ENCODE results near the gene FAM135A.
"Not testable (repeated sequence)": the region's sequence is repeated elsewhere in the genome, so short reads cannot be mapped to it uniquely, and the experiment has no call there.

The FAM135A gene

GRCh38 chr6:70459235-70459634 lies 45.9 kb downstream of the FAM135A start:
- H3K4me3 ChIP-seq (replicated peaks; ENCODE audit: low read depth, low read length) = no peak overlapping the region
- no peak for DNase-seq (ENCODE audit: extremely low read depth, low read depth)
- TF ChIP-seq, protein P1, sequence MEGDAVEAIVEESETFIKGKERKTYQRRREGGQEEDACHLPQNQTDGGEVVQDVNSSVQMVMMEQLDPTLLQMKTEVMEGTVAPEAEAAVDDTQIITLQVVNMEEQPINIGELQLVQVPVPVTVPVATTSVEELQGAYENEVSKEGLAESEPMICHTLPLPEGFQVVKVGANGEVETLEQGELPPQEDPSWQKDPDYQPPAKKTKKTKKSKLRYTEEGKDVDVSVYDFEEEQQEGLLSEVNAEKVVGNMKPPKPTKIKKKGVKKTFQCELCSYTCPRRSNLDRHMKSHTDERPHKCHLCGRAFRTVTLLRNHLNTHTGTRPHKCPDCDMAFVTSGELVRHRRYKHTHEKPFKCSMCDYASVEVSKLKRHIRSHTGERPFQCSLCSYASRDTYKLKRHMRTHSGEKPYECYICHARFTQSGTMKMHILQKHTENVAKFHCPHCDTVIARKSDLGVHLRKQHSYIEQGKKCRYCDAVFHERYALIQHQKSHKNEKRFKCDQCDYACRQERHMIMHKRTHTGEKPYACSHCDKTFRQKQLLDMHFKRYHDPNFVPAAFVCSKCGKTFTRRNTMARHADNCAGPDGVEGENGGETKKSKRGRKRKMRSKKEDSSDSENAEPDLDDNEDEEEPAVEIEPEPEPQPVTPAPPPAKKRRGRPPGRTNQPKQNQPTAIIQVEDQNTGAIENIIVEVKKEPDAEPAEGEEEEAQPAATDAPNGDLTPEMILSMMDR (IDR thresholded peaks at IDR 0.05; ENCODE audit: low read depth, low read length, missing control alignments) = no peak

DNA sequence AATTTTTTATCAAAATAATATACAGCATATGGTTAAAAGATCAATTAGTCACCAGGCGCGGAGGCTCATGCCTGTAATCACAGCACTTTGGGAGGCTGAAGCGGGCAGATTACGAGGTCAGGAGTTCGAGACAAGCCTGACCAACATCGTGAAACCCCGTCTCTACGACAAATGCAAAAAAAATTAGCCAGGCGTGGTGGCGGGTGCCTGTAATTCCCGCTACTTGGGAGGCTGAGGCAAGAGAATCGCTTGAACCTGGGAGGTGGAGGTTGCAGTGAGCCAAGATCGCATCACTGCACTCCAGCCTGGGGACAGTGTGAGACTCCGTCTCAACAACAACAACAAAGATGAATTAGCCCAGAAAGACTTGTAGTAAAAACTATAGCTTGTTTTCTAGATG lies 46.4 kb downstream of the FAM135A start:
- H3K4me3 ChIP-seq (replicated peaks; ENCODE audit: low read depth, low read length); DNase-seq (ENCODE audit: extremely low read depth, low read depth): not testable (repeated sequence)

DNA sequence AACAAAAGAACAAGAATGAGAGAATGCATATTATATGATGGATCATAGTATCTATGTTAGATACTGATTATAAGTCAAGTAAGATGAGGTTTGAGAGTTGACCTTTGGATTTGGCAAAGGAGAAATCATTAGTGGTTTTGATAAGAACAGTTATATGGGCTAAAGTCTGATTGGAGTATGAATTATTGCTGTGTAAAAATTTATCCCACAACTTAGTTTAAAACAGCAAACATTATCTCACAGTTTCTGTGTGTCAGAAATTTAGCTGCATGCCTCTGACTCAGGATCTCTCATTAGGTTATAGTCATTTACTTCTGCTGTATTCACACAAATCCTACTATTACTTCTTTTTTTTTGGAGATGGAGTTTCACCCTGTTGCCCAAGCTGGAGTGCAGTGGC lies 56.7 kb downstream of the FAM135A start:
- no peak for DNase-seq (ENCODE audit: extremely low read depth, low read depth)
- no peak overlapping the region for H3K4me3 ChIP-seq (replicated peaks; ENCODE audit: low read depth, low read length)
- TF ChIP-seq, protein P1 (IDR thresholded peaks at IDR 0.05; ENCODE audit: low read depth, low read length, missing control alignments) = no peak

DNA sequence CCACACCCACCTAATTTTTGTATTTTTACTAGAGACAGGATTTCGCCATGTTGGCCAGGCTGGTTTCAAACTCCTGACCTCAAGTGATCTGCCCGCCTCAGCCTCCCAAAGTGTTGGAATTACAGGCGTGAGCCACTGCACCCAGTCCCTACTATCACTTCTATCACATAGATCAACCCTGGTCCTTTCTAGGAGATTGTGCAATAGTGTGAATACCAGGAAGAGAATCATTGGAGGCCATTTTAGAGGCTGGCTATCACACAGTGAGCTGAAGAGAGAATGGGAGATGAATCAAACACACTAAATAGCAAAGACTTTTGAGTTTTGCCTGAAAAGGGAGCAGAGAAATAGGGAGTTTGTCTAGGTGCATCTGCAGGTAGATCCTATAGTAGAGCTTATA lies 57.2 kb downstream of the FAM135A start:
- not testable (repeated sequence) for DNase-seq (ENCODE audit: extremely low read depth, low read depth); H3K4me3 ChIP-seq (replicated peaks; ENCODE audit: low read depth, low read length)

GRCh38 chr6:70474751-70475150 lies 61.4 kb downstream of the FAM135A start:
- TF ChIP-seq, protein P1 (IDR thresholded peaks at IDR 0.05; ENCODE audit: low read depth, low read length, missing control alignments) = no peak
- H3K4me3 ChIP-seq (replicated peaks; ENCODE audit: low read depth, low read length) = no peak overlapping the region
- no peak for DNase-seq (ENCODE audit: extremely low read depth, low read depth)

DNA sequence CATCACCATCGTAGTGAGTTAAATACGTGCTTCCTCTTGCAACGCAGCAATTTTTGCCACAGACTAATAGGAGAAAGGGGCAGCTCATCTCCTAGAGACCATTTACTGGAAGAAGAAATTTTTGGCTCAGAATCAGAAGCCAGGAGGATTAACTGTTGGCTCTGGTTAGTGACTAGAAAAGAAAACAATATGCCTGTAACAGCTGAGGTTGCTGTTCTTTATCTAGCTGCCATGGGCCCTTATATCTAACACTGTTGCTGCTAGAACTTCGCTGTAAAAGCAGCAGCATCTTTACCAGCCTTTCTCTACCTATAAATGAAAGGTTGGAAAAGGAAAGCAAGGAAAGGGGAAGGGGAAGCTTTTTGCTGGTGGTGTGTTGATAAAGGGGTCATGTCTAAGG lies 65.9 kb downstream of the FAM135A start:
- no peak overlapping the region for H3K4me3 ChIP-seq (replicated peaks; ENCODE audit: low read depth, low read length)
- no peak for DNase-seq (ENCODE audit: extremely low read depth, low read depth)
- TF ChIP-seq, protein P1 (IDR thresholded peaks at IDR 0.05; ENCODE audit: low read depth, low read length, missing control alignments) = no peak

DNA sequence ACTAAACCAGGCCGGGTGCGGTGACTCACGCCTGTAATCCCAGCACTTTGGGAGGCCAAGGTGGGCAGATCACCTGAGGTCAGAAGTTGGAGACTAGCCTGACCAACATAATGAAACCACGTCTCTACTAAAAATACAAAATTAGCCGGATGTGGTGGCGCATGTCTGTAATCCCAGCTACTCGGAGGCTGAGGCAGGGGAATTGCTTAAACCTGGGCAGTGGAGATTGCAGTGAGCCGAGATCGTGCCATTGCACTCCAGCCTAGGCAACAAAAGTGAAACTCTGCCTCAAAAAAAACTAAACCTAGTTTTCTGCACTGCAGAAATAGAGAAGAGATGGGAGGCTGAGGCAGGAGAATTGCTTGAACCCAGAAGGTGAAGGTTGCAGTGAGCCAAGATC lies 73.3 kb downstream of the FAM135A start:
- not testable (repeated sequence) for H3K4me3 ChIP-seq (replicated peaks; ENCODE audit: low read depth, low read length); DNase-seq (ENCODE audit: extremely low read depth, low read depth)

GRCh38 chr6:70489364-70489763 lies 76.1 kb downstream of the FAM135A start:
- DNase-seq (ENCODE audit: extremely low read depth, low read depth) = no peak
- TF ChIP-seq, protein P1 (IDR thresholded peaks at IDR 0.05; ENCODE audit: low read depth, low read length, missing control alignments) = no peak

DNA sequence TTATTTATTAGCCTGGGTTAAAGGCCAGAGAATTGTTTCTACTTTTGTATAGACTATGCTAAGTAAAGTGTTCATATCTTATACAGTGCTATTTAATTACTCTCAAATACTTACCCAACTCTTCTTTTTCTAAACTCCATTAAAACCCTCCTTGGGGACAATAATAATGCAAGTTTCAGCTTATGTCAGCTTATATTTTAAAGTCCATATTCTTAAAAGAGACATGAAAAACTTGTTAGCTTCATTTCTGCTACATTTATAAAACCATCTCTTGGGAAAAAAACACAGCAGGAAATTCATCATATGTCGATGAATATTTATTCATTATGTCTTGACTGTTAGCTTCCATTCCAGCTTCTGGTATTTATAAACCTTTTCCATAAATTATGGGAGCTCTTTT lies 81.5 kb downstream of the FAM135A start:
- TF ChIP-seq, protein P1 (IDR thresholded peaks at IDR 0.05; ENCODE audit: low read depth, low read length, missing control alignments) = no peak
- no peak for DNase-seq (ENCODE audit: extremely low read depth, low read depth)
- H3K4me3 ChIP-seq (replicated peaks; ENCODE audit: low read depth, low read length) = no peak overlapping the region

More at GRCh38 chr6:70489364-70489763, 76.1 kb downstream of the FAM135A start:
- no peak overlapping the region for H3K4me3 ChIP-seq (replicated peaks; ENCODE audit: low read depth, low read length)

DNA sequence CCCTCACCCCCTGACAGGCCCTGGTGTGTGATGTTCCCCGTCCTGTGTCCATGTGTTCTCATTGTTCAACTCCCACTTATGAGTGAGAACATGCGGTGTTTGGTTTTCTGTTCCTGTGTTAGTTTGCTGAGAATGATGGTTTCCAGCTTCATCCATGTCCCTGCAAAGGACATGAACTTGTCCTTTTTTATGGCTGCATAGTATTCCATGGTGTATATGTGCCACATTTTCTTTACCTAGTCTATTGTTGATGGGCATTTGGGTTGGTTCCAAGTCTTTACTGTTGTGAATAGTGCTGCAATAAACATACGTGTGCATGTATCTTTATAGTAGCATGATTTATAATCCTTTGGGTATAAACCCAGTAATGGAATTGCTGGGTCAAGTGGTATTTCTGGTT lies 82.5 kb downstream of the FAM135A start:
- DNase-seq (ENCODE audit: extremely low read depth, low read depth); H3K4me3 ChIP-seq (replicated peaks; ENCODE audit: low read depth, low read length): not testable (repeated sequence)

All from HFF-Myc (cell line).